A673 (cell line): ENCODE results near the gene ZNF709.
"Not testable (repeated sequence)": the region's sequence is repeated elsewhere in the genome, so short reads cannot be mapped to it uniquely, and the experiment has no call there.

Experiments
- EZH2 ChIP-seq: fragments of 200-600 bp; sonication (generic); IDR thresholded peaks from 2 replicates; pipeline ENCODE4 v1.6.1; 2017; ENCODE audit warnings: borderline replicate concordance, low read depth, mild to moderate bottlenecking, mixed read lengths, antibody characterized with exemption, low read length; ENCODE audit not compliant: poor library complexity, severe bottlenecking
- TF ChIP-seq, protein P1 (sequence below): fragments of 300-800, 200-600 bp; sonication (generic); conservative IDR thresholded peaks from 2 replicates; pipeline ENCODE4 v1.5.1; 2017; ENCODE audit warnings: low read depth, mild to moderate bottlenecking, antibody characterized with exemption, low read length, moderate library complexity, mixed read lengths

GRCh38 chr19:12467651-12468050, 17.0 kb downstream of the ZNF709 start:
- TF ChIP-seq, protein P1, sequence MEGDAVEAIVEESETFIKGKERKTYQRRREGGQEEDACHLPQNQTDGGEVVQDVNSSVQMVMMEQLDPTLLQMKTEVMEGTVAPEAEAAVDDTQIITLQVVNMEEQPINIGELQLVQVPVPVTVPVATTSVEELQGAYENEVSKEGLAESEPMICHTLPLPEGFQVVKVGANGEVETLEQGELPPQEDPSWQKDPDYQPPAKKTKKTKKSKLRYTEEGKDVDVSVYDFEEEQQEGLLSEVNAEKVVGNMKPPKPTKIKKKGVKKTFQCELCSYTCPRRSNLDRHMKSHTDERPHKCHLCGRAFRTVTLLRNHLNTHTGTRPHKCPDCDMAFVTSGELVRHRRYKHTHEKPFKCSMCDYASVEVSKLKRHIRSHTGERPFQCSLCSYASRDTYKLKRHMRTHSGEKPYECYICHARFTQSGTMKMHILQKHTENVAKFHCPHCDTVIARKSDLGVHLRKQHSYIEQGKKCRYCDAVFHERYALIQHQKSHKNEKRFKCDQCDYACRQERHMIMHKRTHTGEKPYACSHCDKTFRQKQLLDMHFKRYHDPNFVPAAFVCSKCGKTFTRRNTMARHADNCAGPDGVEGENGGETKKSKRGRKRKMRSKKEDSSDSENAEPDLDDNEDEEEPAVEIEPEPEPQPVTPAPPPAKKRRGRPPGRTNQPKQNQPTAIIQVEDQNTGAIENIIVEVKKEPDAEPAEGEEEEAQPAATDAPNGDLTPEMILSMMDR: not testable (repeated sequence)
- not testable (repeated sequence) for TF ChIP-seq EZH2
